ENCODE data around the gene MFSD6.

GRCh38 chr2:190436557-190436956 lies 28.4 kb downstream of the MFSD6 start:
- TF ChIP-seq CTCF (IDR thresholded peaks at IDR 0.05), result no peak
- TF ChIP-seq EZH2 (IDR thresholded peaks at IDR 0.05), result no peak
